H9 (cell line): ENCODE measurements around the gene CKS2. TPM values are rescaled to one million over a fixed set of nuclear protein-coding genes. Genes with fewer than 3 reads are reported as not detected.
A peak's percentile ranks its signal among the peaks of the same experiment; 100 is the strongest.

Experiments
- DNase-seq: peaks from one replicate; pipeline ENCODE4 v3.0.0-alpha.2; 2017
- H2AFZ ChIP-seq: one replicate; pipeline ENCODE4 v1.6.1; 2013; ENCODE audit warnings: mild to moderate bottlenecking, low read length, control low read depth, moderate library complexity
- H2AK5ac ChIP-seq: 2 replicates; pipeline ENCODE4 v1.6.1; 2013; ENCODE audit warnings: low read length, control low read depth, mixed read lengths; ENCODE audit not compliant: insufficient read length
- H2BK120ac ChIP-seq: one replicate; pipeline ENCODE4 v1.6.1; 2013; ENCODE audit warnings: low read depth, mild to moderate bottlenecking, low read length, control low read depth, inconsistent platforms; ENCODE audit not compliant: poor library complexity, severe bottlenecking
- H2BK12ac ChIP-seq: 2 replicates; pipeline ENCODE4 v1.6.1; 2013; ENCODE audit warnings: low read length, control low read depth, mixed read lengths, low read depth; ENCODE audit not compliant: insufficient read length
- H2BK15ac ChIP-seq: 2 replicates; pipeline ENCODE4 v1.6.1; 2013; ENCODE audit warnings: low read depth, low read length, control low read depth
- H2BK20ac ChIP-seq: one replicate; pipeline ENCODE4 v1.6.1; 2013; ENCODE audit warnings: low read depth, mild to moderate bottlenecking, low read length, control low read depth, inconsistent platforms; ENCODE audit not compliant: poor library complexity, severe bottlenecking
- H2BK5ac ChIP-seq: 2 replicates; pipeline ENCODE4 v1.6.1; 2013; ENCODE audit warnings: low read length, control low read depth, mixed read lengths; ENCODE audit not compliant: insufficient read length
- H3K14ac ChIP-seq: 2 replicates; pipeline ENCODE4 v1.6.1; 2013; ENCODE audit warnings: low read length, control low read depth; ENCODE audit not compliant: insufficient read depth
- H3K18ac ChIP-seq: 2 replicates; pipeline ENCODE4 v1.6.1; 2013; ENCODE audit warnings: low read depth, mild to moderate bottlenecking, mixed read lengths, low read length, control low read depth; ENCODE audit not compliant: insufficient read length
- H3K23ac ChIP-seq: 2 replicates; pipeline ENCODE4 v1.6.1; 2013; ENCODE audit warnings: low read length, control low read depth, mixed read lengths, low read depth; ENCODE audit not compliant: insufficient read length
- H3K23me2 ChIP-seq: 2 replicates; pipeline ENCODE4 v1.6.1; 2013; ENCODE audit warnings: low read depth, mild to moderate bottlenecking, mixed read lengths, low read length, control low read depth; ENCODE audit not compliant: insufficient read length, poor library complexity, severe bottlenecking
- H3K27ac ChIP-seq: 2 replicates; pipeline ENCODE4 v1.5.1; 2013; ENCODE audit warnings: low read length, control low read depth, mixed read lengths, low read depth; ENCODE audit not compliant: insufficient read length
- H3K27me3 ChIP-seq: 2 replicates; pipeline ENCODE4 v1.6.1; 2013; ENCODE audit warnings: low read length, control low read depth, inconsistent platforms; ENCODE audit not compliant: insufficient read depth
- H3K4ac ChIP-seq: 2 replicates; pipeline ENCODE4 v1.6.1; 2013; ENCODE audit warnings: low read depth, mild to moderate bottlenecking, control low read depth, inconsistent platforms, low read length, moderate library complexity
- H3K4me1 ChIP-seq: 2 replicates; pipeline ENCODE4 v1.6.1; 2013; ENCODE audit warnings: low read length, control low read depth, inconsistent platforms; ENCODE audit not compliant: insufficient read depth
- H3K4me2 ChIP-seq: 2 replicates; pipeline ENCODE4 v1.6.1; 2013; ENCODE audit warnings: low read length, control low read depth, mixed read lengths; ENCODE audit not compliant: insufficient read length, insufficient read depth
- H3K56ac ChIP-seq: 2 replicates; pipeline ENCODE4 v1.6.1; 2013; ENCODE audit warnings: low read depth, mild to moderate bottlenecking, mixed read lengths, low read length, control low read depth; ENCODE audit not compliant: insufficient read length
- H3K79me1 ChIP-seq: 2 replicates; pipeline ENCODE4 v1.6.1; 2013; ENCODE audit warnings: low read depth, mild to moderate bottlenecking, moderate library complexity, low read length, control low read depth, inconsistent platforms; ENCODE audit not compliant: insufficient read depth, poor library complexity, severe bottlenecking
- H3K79me2 ChIP-seq: 2 replicates; pipeline ENCODE4 v1.6.1; 2013; ENCODE audit warnings: low read length, control low read depth, inconsistent platforms; ENCODE audit not compliant: insufficient read depth
- H3K9ac ChIP-seq: 2 replicates; pipeline ENCODE4 v1.6.1; 2013; ENCODE audit warnings: low read length, control low read depth, mixed read lengths; ENCODE audit not compliant: insufficient read length; ENCODE audit errors: extremely low read depth
- H3K9me3 ChIP-seq: one replicate; pipeline ENCODE4 v1.6.1; 2013; ENCODE audit warnings: low read depth, low read length, inconsistent platforms; ENCODE audit not compliant: control insufficient read depth
- H3T11ph ChIP-seq: one replicate; pipeline ENCODE4 v1.6.1; 2013; ENCODE audit warnings: mild to moderate bottlenecking, low read length, control low read depth, inconsistent platforms
- H4K20me1 ChIP-seq: one replicate; pipeline ENCODE4 v1.6.1; 2013; ENCODE audit not compliant: control insufficient read depth, insufficient read length, insufficient read depth
- H4K5ac ChIP-seq: 2 replicates; pipeline ENCODE4 v1.6.1; 2013; ENCODE audit warnings: low read depth, mild to moderate bottlenecking, mixed read lengths, low read length, control low read depth; ENCODE audit not compliant: insufficient read length
- H4K8ac ChIP-seq: replicated peaks from 2 replicates; pipeline ENCODE4 v1.6.1; 2013; ENCODE audit warnings: low read length, control low read depth, mixed read lengths, low read depth; ENCODE audit not compliant: insufficient read length
- H4K91ac ChIP-seq: 2 replicates; pipeline ENCODE4 v1.6.1; 2013; ENCODE audit warnings: low read depth, mild to moderate bottlenecking, moderate library complexity, mixed read lengths, low read length, control low read depth; ENCODE audit not compliant: insufficient read length
- H3K27ac Mint-ChIP-seq, 3 experiments: 2 replicates in 2 of 3; 3 replicates in 1 of 3; pipeline ENCODE4 v1.8.0; 2020 to 2021; ENCODE audit warnings: mixed read lengths in 3 of 3, mild to moderate bottlenecking in 1 of 3, moderate library complexity in 1 of 3
- H3K27me3 Mint-ChIP-seq: 2 replicates; pipeline ENCODE4 v1.8.0; 2021; ENCODE audit warnings: low read depth, mild to moderate bottlenecking, moderate library complexity, mixed read lengths
- H3K36me3 Mint-ChIP-seq, 3 experiments: 2 replicates in 2 of 3; 3 replicates in 1 of 3; pipeline ENCODE4 v1.8.0; 2020 to 2021; ENCODE audit warnings: low read depth in 3 of 3, mixed read lengths in 3 of 3; ENCODE audit not compliant: insufficient read depth in 1 of 3
- H3K4me1 Mint-ChIP-seq, 2 experiments: 2 replicates each; pipeline ENCODE4 v1.8.0; 2020; ENCODE audit warnings: mixed read lengths in 2 of 2
- H3K4me3 Mint-ChIP-seq, 2 experiments: 2 replicates in 1 of 2; 3 replicates in 1 of 2; pipeline ENCODE4 v1.8.0; 2020 to 2021; ENCODE audit warnings: mild to moderate bottlenecking in 2 of 2, mixed read lengths in 2 of 2, moderate library complexity in 1 of 2
- H3K9me3 Mint-ChIP-seq, 2 experiments: 2 replicates in 1 of 2; 3 replicates in 1 of 2; pipeline ENCODE4 v1.8.0; 2020; ENCODE audit warnings: mild to moderate bottlenecking in 2 of 2, mixed read lengths in 2 of 2, moderate library complexity in 1 of 2
- CTCF ChIP-seq: fragments of 200-600 bp; sonication (generic); conservative IDR thresholded peaks from 3 replicates; pipeline ENCODE4 v1.8.0; 2021; ENCODE audit warnings: antibody characterized with exemption, mild to moderate bottlenecking
- WGBS: extraction: QIAGEN DNeasy Blood & Tissue Kit; methylation state at CpG from one replicate; pipeline ENCODE4 v1.1.7; 2013; ENCODE audit warnings: missing lambda C conversion rate, low lambda C conversion rate, mixed read lengths; ENCODE audit not compliant: insufficient read length; ENCODE audit errors: extremely low coverage; 5-methylcytosine and 5-hydroxymethylcytosine counted together
- total RNA-seq: library from RNA; stranded (reverse); gene quantifications from 2 replicates; pipeline ENCODE4 v1.2.1, GENCODE V29; 2021

The CKS2 gene
- total RNA-seq, 1 experiment from 2014 or later, result 211 TPM

DNA sequence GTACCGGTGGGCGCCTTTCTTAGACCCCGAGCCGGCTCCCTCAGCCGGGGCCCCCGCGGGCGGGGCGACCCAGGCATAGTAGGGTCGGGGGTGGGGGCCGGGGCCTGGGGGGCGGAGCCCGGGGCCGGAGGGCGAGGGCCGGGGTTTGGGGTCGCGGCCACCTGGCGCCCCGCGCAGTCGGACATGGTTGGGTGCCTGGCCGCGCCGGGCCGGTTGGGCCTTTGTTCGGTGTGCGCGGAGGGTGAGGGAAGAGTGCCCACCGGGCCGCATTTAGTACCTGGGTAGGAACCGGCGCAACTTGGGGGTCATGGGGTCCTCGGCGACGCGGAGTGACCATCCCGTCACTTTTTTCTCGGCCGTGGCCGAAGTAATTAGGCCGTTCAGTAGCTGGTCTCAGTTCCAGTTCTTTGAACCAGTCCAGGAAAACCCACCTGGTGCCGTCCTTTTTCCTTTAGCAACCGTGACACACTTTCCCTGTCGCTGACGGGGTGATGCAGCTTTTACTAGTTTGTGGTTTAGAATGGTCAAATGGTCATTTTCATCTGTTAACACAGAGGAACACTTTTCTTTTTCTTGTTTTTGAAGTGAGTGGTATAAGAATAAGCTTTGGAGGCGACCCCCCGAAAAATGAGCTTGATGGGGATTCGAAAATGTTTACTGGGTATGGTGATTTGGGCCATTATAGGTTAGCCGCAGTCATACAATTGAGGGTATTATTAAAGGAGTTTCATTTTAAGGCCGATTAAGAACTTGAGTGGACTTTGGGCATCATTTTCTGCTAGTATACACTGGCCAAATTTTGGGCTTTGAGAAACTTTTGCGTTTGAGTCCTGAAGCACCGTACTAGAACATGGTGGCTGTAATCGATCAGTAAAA lies 589 bp downstream of the CKS2 start:
- H2BK120ac ChIP-seq, result no peak overlapping the region
- no peak overlapping the region for H2BK12ac ChIP-seq
- no peaks in the 10 kb centered on the region for H3K79me1 ChIP-seq
- WGBS, result no CpG with 5 or more reads among the region's 54 CpGs
- peak overlapping the region; percentile 85 for H3K9ac ChIP-seq
- no peak for DNase-seq
- Mint-ChIP-seq H3K4me1 (peaks cover 30 to 36% of the 10 kb centered on the region in 2 experiments), H3K27ac (peak overlapping the region; percentile 95 to 99 (median 98)), H3K36me3 (peaks cover 30 to 45% (median 41%) of the 10 kb centered on the region in 3 experiments), H3K9me3 (no peaks in the 10 kb centered on the region; a peak in 1 of 5 replicates), H3K27me3 (peaks cover 4% of the 10 kb centered on the region; the same call in 1 of the 2 replicates), H3K4me3 (peak overlapping the region; percentile 90 to 96)
- no peak for TF ChIP-seq CTCF
- no peak overlapping the region for H2BK15ac ChIP-seq
- no peaks in the 10 kb centered on the region for H3K23me2 ChIP-seq
- no peaks in the 10 kb centered on the region for H3K27me3 ChIP-seq
- no peak overlapping the region for H3K27ac ChIP-seq
- no peak overlapping the region for H2BK5ac ChIP-seq
- no peaks in the 10 kb centered on the region for H3K4me1 ChIP-seq
- H4K5ac ChIP-seq, result no peak overlapping the region
- H2AFZ ChIP-seq, result no peak overlapping the region
- H3T11ph ChIP-seq, result no peak overlapping the region
- no peak overlapping the region for H3K56ac ChIP-seq
- H3K79me2 ChIP-seq, result peaks cover 38% of the 10 kb centered on the region; the same call in 1 of the 2 replicates
- peak overlapping the region; percentile 69 for H3K18ac ChIP-seq
- H3K4ac ChIP-seq, result no peak overlapping the region
- H2BK20ac ChIP-seq, result no peak overlapping the region
- H4K91ac ChIP-seq, result no peak overlapping the region
- peak overlapping the region; percentile 84 for H3K4me2 ChIP-seq
- no peaks in the 10 kb centered on the region for H4K20me1 ChIP-seq
- H3K9me3 ChIP-seq, result no peaks in the 10 kb centered on the region
- peak overlapping the region; percentile 83; the same call in 1 of the 2 replicates for H3K14ac ChIP-seq
- no peak overlapping the region for H3K23ac ChIP-seq
- H2AK5ac ChIP-seq, result no peak overlapping the region
- no peak overlapping the region for H4K8ac ChIP-seq
